GM12878 (cell line): Measurements from ENCODE around the gene LHFPL3. TPM values are rescaled to one million over a fixed set of nuclear protein-coding genes. Genes with fewer than 3 reads are reported as not detected.

Experiments used
- ATAC-seq: fragments of 200-7000 bp; cut with Tn5 transposase; 3 replicates; pipeline ENCODE4 v1.9.1; 2020; ENCODE audit warnings: mild to moderate bottlenecking, moderate library complexity
- BruUV-seq: library from RNA; stranded (reverse); fragments of 400-500 nt; replicated peaks from 2 replicates; lab custom pipeline; 2021; lab: Mats Ljungman, UMichigan
- CTCF ChIA-PET: fragments of 300-600 bp; sonication (Branson Sonifier 250); formaldehyde crosslinking; extraction: SDS; loops from one replicate; lab custom pipeline; 2021; ENCODE audit warnings: inconsistent platforms; lab: Yijun Ruan, JAX
- POLR2A ChIA-PET: fragments of 350-600 bp; formaldehyde crosslinking; extraction: SDS; loops from one replicate; lab custom pipeline; 2021; ENCODE audit warnings: inconsistent platforms; lab: Charles Lee
- RAD21 ChIA-PET: fragments of 300-600 bp; sonication (Branson Sonifier 250); formaldehyde crosslinking; loops from one replicate; lab custom pipeline; 2023; ENCODE audit warnings: antibody characterized with exemption; ENCODE audit not compliant: unreplicated experiment; lab: Charles Lee
- SMC1A ChIA-PET: fragments of 300-600 bp; sonication (Branson Sonifier 250); formaldehyde crosslinking; loops from one replicate; lab custom pipeline; 2023; ENCODE audit not compliant: unreplicated experiment, uncharacterized antibody; lab: Charles Lee
- DNase-seq: peaks from one replicate; pipeline ENCODE4 v3.0.0-alpha.2; 2011; ENCODE audit warnings: low read depth, low spot score
- FAIRE-seq: peaks from 3 replicates; lab custom pipeline; 2011; peaks lifted over from hg19 to GRCh38; lab: Jason Lieb, UNC
- H2AFZ ChIP-seq: 2 replicates; pipeline ENCODE4 v1.6.0; 2011; ENCODE audit warnings: low read depth, low read length, control low read depth; ENCODE audit not compliant: control insufficient read depth
- H3K27ac ChIP-seq: 2 replicates; pipeline ENCODE4 v1.5.1; 2011; ENCODE audit warnings: control low read depth; ENCODE audit not compliant: control insufficient read depth, insufficient read depth
- H3K27me3 ChIP-seq, 2 experiments: replicated peaks in 1 of 2; 2 replicates each; pipeline versions ENCODE4 v1.6.0 to v1.6.1; 2011; ENCODE audit warnings: low read length in 1 of 2; ENCODE audit not compliant: control insufficient read depth in 2 of 2, insufficient read depth in 2 of 2
- H3K36me3 ChIP-seq, 2 experiments: 2 replicates each; pipeline ENCODE4 v1.5.1; 2011; ENCODE audit warnings: low read length in 1 of 2; ENCODE audit not compliant: control insufficient read depth in 2 of 2, insufficient read depth in 2 of 2
- H3K4me1 ChIP-seq: 2 replicates; pipeline ENCODE4 v1.6.1; 2011; ENCODE audit warnings: mild to moderate bottlenecking, low read length, moderate library complexity, mixed read lengths; ENCODE audit not compliant: control insufficient read depth, insufficient read depth
- H3K4me2 ChIP-seq: 2 replicates; pipeline ENCODE4 v1.6.0; 2011; ENCODE audit warnings: control low read depth; ENCODE audit not compliant: control insufficient read depth, insufficient read depth
- H3K4me3 ChIP-seq: fragments of 200-600 bp; sonication (generic); 2 replicates; pipeline ENCODE4 v1.5.1; 2016
- H3K79me2 ChIP-seq: 2 replicates; pipeline ENCODE4 v1.6.0; 2011; ENCODE audit warnings: low read length; ENCODE audit not compliant: control insufficient read depth, insufficient read depth
- H3K9ac ChIP-seq: 2 replicates; pipeline ENCODE4 v1.8.0; 2011; ENCODE audit warnings: low read length, control low read depth, mixed read lengths; ENCODE audit not compliant: control insufficient read depth, insufficient read depth
- H3K9me3 ChIP-seq: replicated peaks from 3 replicates; pipeline ENCODE4 v1.5.1; 2011; ENCODE audit warnings: mild to moderate bottlenecking, low read length; ENCODE audit not compliant: control insufficient read depth, insufficient read depth
- H4K20me1 ChIP-seq: 2 replicates; pipeline ENCODE4 v1.6.0; 2011; ENCODE audit not compliant: control insufficient read depth, insufficient read depth
- CREM ChIP-seq: IDR thresholded peaks from 2 replicates; pipeline ENCODE4 v1.6.1; 2014; ENCODE audit warnings: antibody characterized with exemption, low read depth
- IKZF1 ChIP-seq: fragments of 450-650 bp; conservative IDR thresholded peaks from 2 replicates; pipeline ENCODE4 v1.6.1; 2017; ENCODE audit warnings: antibody characterized with exemption, mild to moderate bottlenecking
- IRF4 ChIP-seq: IDR thresholded peaks from 2 replicates; pipeline ENCODE4 v1.6.1; 2011; ENCODE audit warnings: low read depth, low read length
- JUNB ChIP-seq: IDR thresholded peaks from 2 replicates; pipeline ENCODE4 v1.6.1; 2016; ENCODE audit warnings: antibody characterized with exemption, mild to moderate bottlenecking
- MEF2A ChIP-seq: IDR thresholded peaks from 2 replicates; pipeline ENCODE4 v1.6.1; 2011; ENCODE audit warnings: low read depth, mild to moderate bottlenecking, low read length, moderate library complexity; ENCODE audit not compliant: insufficient read depth
- TBL1XR1 ChIP-seq: IDR thresholded peaks from 2 replicates; pipeline ENCODE4 v1.6.1; 2012; ENCODE audit warnings: low read depth, low read length, improper control_type of control experiment
- WGBS: methylation state at CpG from one replicate; pipeline ENCODE4 v1.1.6; 2016; ENCODE audit warnings: low lambda C conversion rate; ENCODE audit not compliant: insufficient replicate concordance, insufficient coverage; ENCODE audit errors: missing lambda C conversion rate; 5-methylcytosine and 5-hydroxymethylcytosine counted together
- in situ Hi-C: fragments of 300-500 bp; cut with MboI; formaldehyde crosslinking; loops from 9 replicates; pipeline ENCODE4 v1.14.3; 2018; ENCODE audit warnings: mixed read lengths
- intact Hi-C: fragments of 100-400 bp; cut with micrococcal nuclease; formaldehyde crosslinking; loops from one replicate; pipeline ENCODE4 v1.14.2; 2022; ENCODE audit not compliant: unreplicated experiment
- polyA plus RNA-seq, 11 experiments: library from polyadenylated mRNA; depleted of rRNA in 4 of 11; unstranded in 6 of 11; stranded (reverse) in 5 of 11; fragments of >200 nt; fragmentation: Nextera tagmentation in 4 of 11; fragmentation: Illumina TruSeq in 1 of 11; extraction: Ambion mirVana in 4 of 11; extraction: Trizol in 1 of 11; gene quantifications; 1 replicate in 1 of 11; 2 replicates in 10 of 11; pipeline versions ENCODE4 v1.2.1 to v1.2.3, GENCODE V29; 2011 to 2016; ENCODE audit warnings: inconsistent platforms in 2 of 11, missing spikeins in 2 of 11, low read depth in 1 of 11
- total RNA-seq, 4 experiments: library from RNA; depleted of rRNA in 3 of 4; stranded (reverse); fragments of >200 nt in 3 of 4; fragmentation: Illumina TruSeq in 1 of 4; extraction: Trizol in 1 of 4; gene quantifications; 2 replicates each; pipeline versions ENCODE4 v1.2.1 to v1.2.3, GENCODE V29; 2013 to 2021
- TF ChIP-seq, protein P1 (sequence below): IDR thresholded peaks from 2 replicates; pipeline ENCODE4 v1.6.1; 2012; ENCODE audit warnings: improper control_type of control experiment, low read depth, low read length; ENCODE audit not compliant: insufficient replicate concordance
- TF ChIP-seq, protein P2 (sequence below): IDR thresholded peaks from 2 replicates; pipeline ENCODE4 v1.6.1; 2011; ENCODE audit warnings: borderline replicate concordance, low read depth, mild to moderate bottlenecking, moderate library complexity, low read length; ENCODE audit not compliant: insufficient read depth, poor library complexity, severe bottlenecking

The LHFPL3 gene
- total and polyA plus RNA-seq, 10 of the 15 experiments (the other 5 are each of a cell fraction or from before 2014, with no cell fraction given), result 0.09 TPM; not detected in 9

DNA sequence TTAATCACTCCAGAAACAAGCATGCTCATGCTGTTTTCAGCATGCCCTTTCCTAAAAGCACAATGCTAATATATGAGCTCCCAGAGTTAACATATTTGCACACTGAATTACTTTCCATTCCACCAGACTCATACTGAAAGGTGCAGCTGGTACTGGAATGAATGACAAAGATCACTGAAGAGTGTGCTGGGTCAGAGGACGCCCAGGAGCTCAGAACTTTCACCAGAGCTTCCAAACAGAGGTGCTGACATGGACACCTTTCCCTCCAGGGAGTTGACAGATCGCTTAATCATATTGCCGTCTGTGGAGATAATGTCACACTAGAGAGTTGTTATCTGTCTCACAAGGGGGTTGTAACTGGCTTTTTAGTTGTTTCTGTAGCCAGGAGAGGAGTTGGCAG is 292.9 kb downstream of the LHFPL3 start:
- ChIA-PET POLR2A (no interaction called here), CTCF (no interaction called here), RAD21 (no interaction called here), SMC1A (no interaction called here)
- H3K27me3 ChIP-seq, result no peaks in the 10 kb centered on the region
- intact Hi-C loops, result no loop called here
- no peak for ATAC-seq
- no TSS peak for BruUV-seq
- H3K79me2 ChIP-seq, result no peaks in the 10 kb centered on the region
- H3K36me3 ChIP-seq, result no peaks in the 10 kb centered on the region
- H3K4me2 ChIP-seq, result no peak overlapping the region
- 0% methylated on average over 3 of the region's 3 CpGs for WGBS
- no peaks in the 10 kb centered on the region for H3K9me3 ChIP-seq
- H3K27ac ChIP-seq, result no peak overlapping the region
- no peak overlapping the region for H3K9ac ChIP-seq
- no peak for FAIRE-seq
- TF ChIP-seq JUNB (peak; percentile 23; the same call in 1 of the 2 replicates), CREM (no peak), TBL1XR1 (no peak), IKZF1 (no peak), MEF2A (no peak), IRF4 (no peak)
- TF ChIP-seq, protein P1, sequence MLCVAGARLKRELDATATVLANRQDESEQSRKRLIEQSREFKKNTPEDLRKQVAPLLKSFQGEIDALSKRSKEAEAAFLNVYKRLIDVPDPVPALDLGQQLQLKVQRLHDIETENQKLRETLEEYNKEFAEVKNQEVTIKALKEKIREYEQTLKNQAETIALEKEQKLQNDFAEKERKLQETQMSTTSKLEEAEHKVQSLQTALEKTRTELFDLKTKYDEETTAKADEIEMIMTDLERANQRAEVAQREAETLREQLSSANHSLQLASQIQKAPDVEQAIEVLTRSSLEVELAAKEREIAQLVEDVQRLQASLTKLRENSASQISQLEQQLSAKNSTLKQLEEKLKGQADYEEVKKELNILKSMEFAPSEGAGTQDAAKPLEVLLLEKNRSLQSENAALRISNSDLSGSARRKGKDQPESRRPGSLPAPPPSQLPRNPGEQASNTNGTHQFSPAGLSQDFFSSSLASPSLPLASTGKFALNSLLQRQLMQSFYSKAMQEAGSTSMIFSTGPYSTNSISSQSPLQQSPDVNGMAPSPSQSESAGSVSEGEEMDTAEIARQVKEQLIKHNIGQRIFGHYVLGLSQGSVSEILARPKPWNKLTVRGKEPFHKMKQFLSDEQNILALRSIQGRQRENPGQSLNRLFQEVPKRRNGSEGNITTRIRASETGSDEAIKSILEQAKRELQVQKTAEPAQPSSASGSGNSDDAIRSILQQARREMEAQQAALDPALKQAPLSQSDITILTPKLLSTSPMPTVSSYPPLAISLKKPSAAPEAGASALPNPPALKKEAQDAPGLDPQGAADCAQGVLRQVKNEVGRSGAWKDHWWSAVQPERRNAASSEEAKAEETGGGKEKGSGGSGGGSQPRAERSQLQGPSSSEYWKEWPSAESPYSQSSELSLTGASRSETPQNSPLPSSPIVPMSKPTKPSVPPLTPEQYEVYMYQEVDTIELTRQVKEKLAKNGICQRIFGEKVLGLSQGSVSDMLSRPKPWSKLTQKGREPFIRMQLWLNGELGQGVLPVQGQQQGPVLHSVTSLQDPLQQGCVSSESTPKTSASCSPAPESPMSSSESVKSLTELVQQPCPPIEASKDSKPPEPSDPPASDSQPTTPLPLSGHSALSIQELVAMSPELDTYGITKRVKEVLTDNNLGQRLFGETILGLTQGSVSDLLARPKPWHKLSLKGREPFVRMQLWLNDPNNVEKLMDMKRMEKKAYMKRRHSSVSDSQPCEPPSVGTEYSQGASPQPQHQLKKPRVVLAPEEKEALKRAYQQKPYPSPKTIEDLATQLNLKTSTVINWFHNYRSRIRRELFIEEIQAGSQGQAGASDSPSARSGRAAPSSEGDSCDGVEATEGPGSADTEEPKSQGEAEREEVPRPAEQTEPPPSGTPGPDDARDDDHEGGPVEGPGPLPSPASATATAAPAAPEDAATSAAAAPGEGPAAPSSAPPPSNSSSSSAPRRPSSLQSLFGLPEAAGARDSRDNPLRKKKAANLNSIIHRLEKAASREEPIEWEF, result no peak
- TF ChIP-seq, protein P2, sequence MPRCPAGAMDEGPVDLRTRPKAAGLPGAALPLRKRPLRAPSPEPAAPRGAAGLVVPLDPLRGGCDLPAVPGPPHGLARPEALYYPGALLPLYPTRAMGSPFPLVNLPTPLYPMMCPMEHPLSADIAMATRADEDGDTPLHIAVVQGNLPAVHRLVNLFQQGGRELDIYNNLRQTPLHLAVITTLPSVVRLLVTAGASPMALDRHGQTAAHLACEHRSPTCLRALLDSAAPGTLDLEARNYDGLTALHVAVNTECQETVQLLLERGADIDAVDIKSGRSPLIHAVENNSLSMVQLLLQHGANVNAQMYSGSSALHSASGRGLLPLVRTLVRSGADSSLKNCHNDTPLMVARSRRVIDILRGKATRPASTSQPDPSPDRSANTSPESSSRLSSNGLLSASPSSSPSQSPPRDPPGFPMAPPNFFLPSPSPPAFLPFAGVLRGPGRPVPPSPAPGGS, result no peak
- in situ Hi-C loops, result no loop called here
- no peaks in the 10 kb centered on the region for H3K4me1 ChIP-seq
- DNase-seq, result no peak
- H3K4me3 ChIP-seq, result no peak overlapping the region
- no peak overlapping the region for H2AFZ ChIP-seq
- no peaks in the 10 kb centered on the region for H4K20me1 ChIP-seq
